ENCODE data around the gene GRB10.

DNA sequence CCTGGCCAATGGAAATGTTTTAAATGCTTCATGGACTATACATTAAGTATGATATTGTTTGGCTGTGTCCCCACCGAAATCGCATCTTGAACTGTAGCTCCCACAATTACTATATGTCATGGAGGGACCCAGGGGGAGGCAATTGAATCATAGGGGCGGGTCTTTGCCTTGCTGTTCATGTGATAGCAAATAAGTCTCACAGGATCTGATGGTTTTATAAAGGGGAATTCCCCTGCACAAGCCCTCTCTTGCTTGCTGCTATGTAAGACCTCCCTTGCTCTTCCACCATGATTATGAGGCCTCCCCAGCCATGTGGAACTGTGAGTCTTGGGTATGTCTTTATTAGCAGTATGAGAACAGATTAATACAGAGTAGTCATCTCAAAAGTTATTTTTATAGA lies 32.4 kb upstream of the GRB10 start:
- TF ChIP-seq CTCF (IDR thresholded peaks at IDR 0.05; ENCODE audit: low read depth, low read length, missing input control) (no peak), YY1 (IDR thresholded peaks at IDR 0.05) (no peak), EGR1 (IDR thresholded peaks at IDR 0.05; ENCODE audit: low read depth in 2 of 2) (no peak), MAX (IDR thresholded peaks at IDR 0.05) (no peak), SP1 (IDR thresholded peaks at IDR 0.05) (no peak), REST (IDR thresholded peaks at IDR 0.05) (no peak), NR2F2 (IDR thresholded peaks at IDR 0.05) (no peak), RXRA (IDR thresholded peaks at IDR 0.05) (no peak), JUND (IDR thresholded peaks at IDR 0.05) (no peak), FOXA1 (IDR thresholded peaks at IDR 0.05) (no peak), RAD21 (IDR thresholded peaks at IDR 0.05) (no peak), TAF1 (conservative IDR thresholded peaks at IDR 0.05) (no peak), GABPA (IDR thresholded peaks at IDR 0.05 in 1 of 2, conservative IDR thresholded peaks at IDR 0.05 in 1 of 2) (no peak), FOXA2 (IDR thresholded peaks at IDR 0.05) (no peak)
